Calu3 (cell line): ENCODE measurements around the gene LRRN2. TPM values are rescaled to one million over a fixed set of nuclear protein-coding genes. Genes with fewer than 3 reads are reported as not detected.
"Not testable (repeated sequence)": the region's sequence is repeated elsewhere in the genome, so short reads cannot be mapped to it uniquely, and the experiment has no call there.

Source experiments
- BruUV-seq: library from RNA; stranded (reverse); fragments of 400-500 nt; replicated peaks from 2 replicates; lab custom pipeline; 2021; lab: Mats Ljungman, UMichigan
- CTCF ChIA-PET: fragments of 300-600 bp; sonication (Branson Sonifier 250); formaldehyde crosslinking; loops from one replicate; lab custom pipeline; 2022; ENCODE audit warnings: antibody characterized with exemption; lab: Charles Lee
- DNase-seq: peaks from one replicate; pipeline ENCODE4 v3.0.0; 2022
- H3K27ac Mint-ChIP-seq: one replicate; pipeline ENCODE4 v1.8.0; 2022; ENCODE audit warnings: mixed read lengths; ENCODE audit not compliant: unreplicated experiment
- H3K27me3 Mint-ChIP-seq: one replicate; pipeline ENCODE4 v1.8.0; 2022; ENCODE audit warnings: mixed read lengths; ENCODE audit not compliant: unreplicated experiment
- H3K36me3 Mint-ChIP-seq: one replicate; pipeline ENCODE4 v1.8.0; 2022; ENCODE audit warnings: mild to moderate bottlenecking, moderate library complexity, mixed read lengths; ENCODE audit not compliant: insufficient read depth, unreplicated experiment
- H3K4me1 Mint-ChIP-seq: one replicate; pipeline ENCODE4 v1.8.0; 2022; ENCODE audit warnings: mild to moderate bottlenecking, low read depth, mixed read lengths; ENCODE audit not compliant: unreplicated experiment
- H3K4me3 Mint-ChIP-seq: one replicate; pipeline ENCODE4 v1.8.0; 2022; ENCODE audit warnings: mild to moderate bottlenecking, low read depth, moderate library complexity, mixed read lengths; ENCODE audit not compliant: unreplicated experiment
- H3K9me3 Mint-ChIP-seq: one replicate; pipeline ENCODE4 v1.8.0; 2022; ENCODE audit warnings: low read depth, mixed read lengths; ENCODE audit not compliant: unreplicated experiment
- CTCF ChIP-seq: fragments of 200-600 bp; IDR thresholded peaks from one replicate; pipeline ENCODE4 v1.8.0; 2022; ENCODE audit warnings: antibody characterized with exemption; ENCODE audit not compliant: unreplicated experiment
- intact Hi-C: fragments of 100-400 bp; cut with micrococcal nuclease; formaldehyde crosslinking; loops from one replicate; pipeline ENCODE4 v1.10.0; 2022; ENCODE audit not compliant: unreplicated experiment
- total RNA-seq: library from RNA; stranded (reverse); gene quantifications from 2 replicates; pipeline ENCODE4 v1.2.3, GENCODE V29; 2022

Gene LRRN2
- total RNA-seq, 1 experiment from 2014 or later, result not detected

DNA sequence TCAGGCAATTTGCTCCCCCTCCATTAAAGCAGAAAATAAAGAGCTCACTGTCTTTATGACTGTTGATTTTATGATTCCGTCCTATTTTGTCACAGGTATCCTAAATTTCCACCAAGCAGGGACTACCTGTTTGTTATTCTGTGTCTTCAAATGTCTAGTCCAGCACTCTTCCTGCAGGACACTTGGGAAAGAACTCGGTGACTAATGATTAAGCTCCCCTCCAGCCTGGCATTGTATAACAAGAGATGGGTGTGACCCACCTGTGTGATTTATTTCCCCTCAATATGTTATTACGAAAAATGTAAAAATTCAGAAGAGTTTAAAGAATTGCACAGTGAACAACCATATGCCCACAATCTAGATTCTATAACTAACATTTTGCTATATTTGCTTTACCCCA, 42.9 kb upstream of the LRRN2 start:
- H3K36me3 Mint-ChIP-seq, result peaks cover 8% of the 10 kb centered on the region
- CTCF ChIA-PET, result interaction anchor here (0.9 to 1.6 kb wide), 8 partner anchors 13 to 163 kb away, joined by 3 to 9 read pairs (median 4); no protein-coding TSS in a partner anchor
- BruUV-seq, result no TSS peak
- TF ChIP-seq CTCF, result no peak
- peak overlapping the region; percentile 67 for H3K27ac Mint-ChIP-seq
- peak overlapping the region; percentile 56 for H3K4me3 Mint-ChIP-seq
- no peaks in the 10 kb centered on the region for H3K9me3 Mint-ChIP-seq
- DNase-seq, result peak; percentile 36
- H3K4me1 Mint-ChIP-seq, result peaks cover 28% of the 10 kb centered on the region
- H3K27me3 Mint-ChIP-seq, result peaks cover 40% of the 10 kb centered on the region
- intact Hi-C loops, result no loop called here

DNA sequence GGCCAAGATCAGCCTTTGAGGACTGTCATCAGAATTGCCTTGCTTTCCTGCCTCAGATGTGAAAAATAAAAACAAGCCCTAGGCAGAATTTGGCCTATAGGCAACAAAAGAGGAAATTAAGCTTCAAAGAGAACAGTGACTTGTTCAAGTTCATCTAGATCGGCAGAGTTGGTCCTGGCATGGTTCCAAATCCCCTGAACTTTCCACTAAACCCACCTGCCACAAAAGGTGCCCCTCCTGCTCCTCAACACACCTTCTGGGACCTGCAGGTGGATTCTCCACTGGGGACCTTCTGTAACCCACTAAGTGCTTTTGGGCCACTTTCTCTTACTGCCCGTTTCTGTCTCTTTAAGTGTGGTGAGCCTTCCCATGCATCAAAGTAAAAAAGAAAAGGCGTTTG, 42.5 kb upstream of the LRRN2 start:
- Mint-ChIP-seq H3K27me3 (peaks cover 35% of the 10 kb centered on the region), H3K36me3 (peaks cover 8% of the 10 kb centered on the region), H3K4me3 (peak overlapping the region; percentile 56), H3K4me1 (peaks cover 28% of the 10 kb centered on the region), H3K9me3 (no peaks in the 10 kb centered on the region), H3K27ac (peak overlapping the region; percentile 67)
- CTCF ChIA-PET, result interaction anchor here (0.5 to 1.6 kb wide), 8 partner anchors 13 to 777 kb away, joined by 3 to 9 read pairs (median 4); partner anchors contain the start of gene CDK18
- intact Hi-C loops, result no loop called here
- no TSS peak for BruUV-seq
- no peak for DNase-seq
- TF ChIP-seq CTCF, result no peak

DNA sequence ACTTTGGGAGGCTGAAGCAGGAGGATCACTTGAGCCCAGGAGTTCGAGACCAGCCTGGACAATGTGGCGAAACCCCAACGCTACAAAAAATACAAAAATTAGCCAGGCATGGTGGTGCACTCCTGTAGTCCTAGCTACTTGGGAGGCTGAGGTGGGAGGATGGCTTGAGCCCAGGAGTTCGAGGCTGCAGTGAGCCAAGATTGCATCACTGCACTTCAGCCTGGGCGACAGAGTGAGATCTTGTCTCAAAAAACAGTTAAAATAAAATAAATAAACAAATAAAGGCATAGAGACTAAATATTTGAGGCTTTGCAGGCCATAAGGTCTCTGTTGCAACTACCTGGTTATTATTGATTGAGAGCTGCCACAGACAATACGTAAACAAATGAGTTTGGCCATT, 41.9 kb upstream of the LRRN2 start:
- H3K9me3 Mint-ChIP-seq, intact Hi-C loops, BruUV-seq, H3K36me3 Mint-ChIP-seq, DNase-seq, H3K4me3 Mint-ChIP-seq, H3K27ac Mint-ChIP-seq: not testable (repeated sequence)
- Mint-ChIP-seq H3K27me3 (peaks cover 29% of the 10 kb centered on the region), H3K4me1 (peaks cover 28% of the 10 kb centered on the region)
- CTCF ChIA-PET, result interaction anchor here (0.5 to 1.6 kb wide), 3 partner anchors 19 to 777 kb away, joined by 3 to 9 read pairs (median 7); partner anchors contain the start of gene CDK18

DNA sequence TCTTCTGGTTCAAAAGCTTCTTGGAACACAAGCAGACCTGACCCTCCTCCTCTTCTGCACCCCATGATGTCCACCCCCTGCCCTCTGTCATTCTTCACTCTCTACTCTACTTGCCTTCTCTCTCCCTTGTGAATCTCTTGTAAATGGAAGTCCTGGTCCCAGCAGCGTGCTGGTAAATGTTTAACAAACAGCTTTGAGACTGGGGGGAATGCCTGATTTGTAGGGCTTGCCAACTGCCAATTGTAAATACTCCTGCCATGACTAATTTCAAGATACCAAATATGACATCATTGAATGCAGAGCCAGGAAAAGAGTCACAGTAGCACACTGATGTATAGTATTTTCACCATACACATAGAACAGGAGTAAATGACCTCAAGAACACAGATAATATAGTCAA, 40.9 kb upstream of the LRRN2 start:
- Mint-ChIP-seq H3K4me3 (peak overlapping the region; percentile 1), H3K27me3 (peaks cover 20% of the 10 kb centered on the region), H3K4me1 (peaks cover 28% of the 10 kb centered on the region), H3K27ac (peak overlapping the region; percentile 2), H3K36me3 (peaks cover 8% of the 10 kb centered on the region), H3K9me3 (no peaks in the 10 kb centered on the region)
- BruUV-seq, result no TSS peak
- peak; percentile 74 for DNase-seq
- CTCF ChIA-PET, result interaction anchor here (0.7 to 1.0 kb wide), 3 partner anchors 12 to 46 kb away, joined by 3 to 4 read pairs (median 3); no protein-coding TSS in a partner anchor
- no peak for TF ChIP-seq CTCF
- intact Hi-C loops, result no loop called here
